ENCODE data around the gene KLF6.

KLF6 gene

GRCh38 chr10:3827768-3828403 is 42.9 kb upstream of the KLF6 start:
- Histone ChIP-seq H3K27me3 (ENCODE audit: insufficient read depth, low read depth) (no peaks in the 10 kb centered on the region), H3K4me2 (no peak overlapping the region; the same call in 1 of the 2 replicates), H2AFZ (ENCODE audit: low read depth) (no peak overlapping the region), H4K20me1 (ENCODE audit: insufficient read depth) (no peaks in the 10 kb centered on the region), H3K27ac (no peak overlapping the region), H3K79me2 (ENCODE audit: insufficient read depth, low read depth) (no peaks in the 10 kb centered on the region), H3K4me1 (ENCODE audit: low read depth, poor library complexity, severe bottlenecking) (peaks cover 40% of the 10 kb centered on the region), H3K9ac (no peak overlapping the region), H3K4me3 (IDR thresholded peaks at IDR 0.05; ENCODE audit: insufficient read depth, low read depth, low read length) (no peak overlapping the region), H3K36me3 (ENCODE audit: insufficient read depth) (no peaks in the 10 kb centered on the region)
- no peak for TF ChIP-seq CTCF (conservative IDR thresholded peaks at IDR 0.05; ENCODE audit: low read depth, low read length)

GRCh38 chr10:3827266-3827665 is 42.3 kb upstream of the KLF6 start:
- Histone ChIP-seq H3K27me3 (ENCODE audit: insufficient read depth, low read depth) (no peaks in the 10 kb centered on the region), H3K27ac (no peak overlapping the region), H3K9ac (no peak overlapping the region)

GRCh38 chr10:3825862-3826351 is 40.9 kb upstream of the KLF6 start:
- H3K4me1 ChIP-seq (ENCODE audit: low read depth, poor library complexity, severe bottlenecking), result peaks cover 20% of the 10 kb centered on the region
- no peaks in the 10 kb centered on the region for H4K20me1 ChIP-seq (ENCODE audit: insufficient read depth)
- no peak overlapping the region for H3K4me2 ChIP-seq
- H3K36me3 ChIP-seq (ENCODE audit: insufficient read depth), result no peaks in the 10 kb centered on the region
- no peak overlapping the region for H3K4me3 ChIP-seq (IDR thresholded peaks at IDR 0.05; ENCODE audit: insufficient read depth, low read depth, low read length)
- H3K27me3 ChIP-seq (ENCODE audit: insufficient read depth, low read depth), result no peaks in the 10 kb centered on the region
- no peak overlapping the region for H3K9ac ChIP-seq
- H3K27ac ChIP-seq, result no peak overlapping the region
- TF ChIP-seq CTCF (conservative IDR thresholded peaks at IDR 0.05; ENCODE audit: low read depth, low read length), result no peak
- no peak overlapping the region for H2AFZ ChIP-seq (ENCODE audit: low read depth)
- H3K79me2 ChIP-seq (ENCODE audit: insufficient read depth, low read depth), result no peaks in the 10 kb centered on the region

More at GRCh38 chr10:3827266-3827665, 42.3 kb upstream of the KLF6 start:
- Histone ChIP-seq H3K4me2 (no peak overlapping the region), H2AFZ (ENCODE audit: low read depth) (no peak overlapping the region), H3K4me1 (ENCODE audit: low read depth, poor library complexity, severe bottlenecking) (peaks cover 34% of the 10 kb centered on the region), H4K20me1 (ENCODE audit: insufficient read depth) (no peaks in the 10 kb centered on the region), H3K79me2 (ENCODE audit: insufficient read depth, low read depth) (no peaks in the 10 kb centered on the region), H3K36me3 (ENCODE audit: insufficient read depth) (no peaks in the 10 kb centered on the region), H3K4me3 (IDR thresholded peaks at IDR 0.05; ENCODE audit: insufficient read depth, low read depth, low read length) (no peak overlapping the region)
- TF ChIP-seq CTCF (conservative IDR thresholded peaks at IDR 0.05; ENCODE audit: low read depth, low read length), result no peak

- Histone ChIP-seq H3K4me2 (no peak overlapping the region), H3K4me1 (ENCODE audit: low read depth, poor library complexity, severe bottlenecking) (peaks cover 18% of the 10 kb centered on the region), H3K4me3 (IDR thresholded peaks at IDR 0.05; ENCODE audit: insufficient read depth, low read depth, low read length) (no peak overlapping the region), H2AFZ (ENCODE audit: low read depth) (no peak overlapping the region), H3K79me2 (ENCODE audit: insufficient read depth, low read depth) (no peaks in the 10 kb centered on the region), H3K27me3 (ENCODE audit: insufficient read depth, low read depth) (no peaks in the 10 kb centered on the region), H3K36me3 (ENCODE audit: insufficient read depth) (no peaks in the 10 kb centered on the region), H3K9ac (no peak overlapping the region), H3K27ac (no peak overlapping the region), H4K20me1 (ENCODE audit: insufficient read depth) (no peaks in the 10 kb centered on the region)
- no peak for TF ChIP-seq CTCF (conservative IDR thresholded peaks at IDR 0.05; ENCODE audit: low read depth, low read length)
Measured at GRCh38 chr10:3825244-3825643, 40.2 kb upstream of the KLF6 start.

Data from KMS-11 (cell line).